NOMO-1 (cell line): Measurements from ENCODE around the gene SEMA6A.
A peak's percentile ranks its signal among the peaks of the same experiment; 100 is the strongest.

Source experiments
- DNase-seq, 2 experiments: peaks; one replicate each; lab custom pipeline; 2025; ENCODE audit not compliant: unreplicated experiment in 2 of 2; lab: John Stamatoyannopoulos, UW

Gene SEMA6A, protein sequence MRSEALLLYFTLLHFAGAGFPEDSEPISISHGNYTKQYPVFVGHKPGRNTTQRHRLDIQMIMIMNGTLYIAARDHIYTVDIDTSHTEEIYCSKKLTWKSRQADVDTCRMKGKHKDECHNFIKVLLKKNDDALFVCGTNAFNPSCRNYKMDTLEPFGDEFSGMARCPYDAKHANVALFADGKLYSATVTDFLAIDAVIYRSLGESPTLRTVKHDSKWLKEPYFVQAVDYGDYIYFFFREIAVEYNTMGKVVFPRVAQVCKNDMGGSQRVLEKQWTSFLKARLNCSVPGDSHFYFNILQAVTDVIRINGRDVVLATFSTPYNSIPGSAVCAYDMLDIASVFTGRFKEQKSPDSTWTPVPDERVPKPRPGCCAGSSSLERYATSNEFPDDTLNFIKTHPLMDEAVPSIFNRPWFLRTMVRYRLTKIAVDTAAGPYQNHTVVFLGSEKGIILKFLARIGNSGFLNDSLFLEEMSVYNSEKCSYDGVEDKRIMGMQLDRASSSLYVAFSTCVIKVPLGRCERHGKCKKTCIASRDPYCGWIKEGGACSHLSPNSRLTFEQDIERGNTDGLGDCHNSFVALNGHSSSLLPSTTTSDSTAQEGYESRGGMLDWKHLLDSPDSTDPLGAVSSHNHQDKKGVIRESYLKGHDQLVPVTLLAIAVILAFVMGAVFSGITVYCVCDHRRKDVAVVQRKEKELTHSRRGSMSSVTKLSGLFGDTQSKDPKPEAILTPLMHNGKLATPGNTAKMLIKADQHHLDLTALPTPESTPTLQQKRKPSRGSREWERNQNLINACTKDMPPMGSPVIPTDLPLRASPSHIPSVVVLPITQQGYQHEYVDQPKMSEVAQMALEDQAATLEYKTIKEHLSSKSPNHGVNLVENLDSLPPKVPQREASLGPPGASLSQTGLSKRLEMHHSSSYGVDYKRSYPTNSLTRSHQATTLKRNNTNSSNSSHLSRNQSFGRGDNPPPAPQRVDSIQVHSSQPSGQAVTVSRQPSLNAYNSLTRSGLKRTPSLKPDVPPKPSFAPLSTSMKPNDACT

DNA sequence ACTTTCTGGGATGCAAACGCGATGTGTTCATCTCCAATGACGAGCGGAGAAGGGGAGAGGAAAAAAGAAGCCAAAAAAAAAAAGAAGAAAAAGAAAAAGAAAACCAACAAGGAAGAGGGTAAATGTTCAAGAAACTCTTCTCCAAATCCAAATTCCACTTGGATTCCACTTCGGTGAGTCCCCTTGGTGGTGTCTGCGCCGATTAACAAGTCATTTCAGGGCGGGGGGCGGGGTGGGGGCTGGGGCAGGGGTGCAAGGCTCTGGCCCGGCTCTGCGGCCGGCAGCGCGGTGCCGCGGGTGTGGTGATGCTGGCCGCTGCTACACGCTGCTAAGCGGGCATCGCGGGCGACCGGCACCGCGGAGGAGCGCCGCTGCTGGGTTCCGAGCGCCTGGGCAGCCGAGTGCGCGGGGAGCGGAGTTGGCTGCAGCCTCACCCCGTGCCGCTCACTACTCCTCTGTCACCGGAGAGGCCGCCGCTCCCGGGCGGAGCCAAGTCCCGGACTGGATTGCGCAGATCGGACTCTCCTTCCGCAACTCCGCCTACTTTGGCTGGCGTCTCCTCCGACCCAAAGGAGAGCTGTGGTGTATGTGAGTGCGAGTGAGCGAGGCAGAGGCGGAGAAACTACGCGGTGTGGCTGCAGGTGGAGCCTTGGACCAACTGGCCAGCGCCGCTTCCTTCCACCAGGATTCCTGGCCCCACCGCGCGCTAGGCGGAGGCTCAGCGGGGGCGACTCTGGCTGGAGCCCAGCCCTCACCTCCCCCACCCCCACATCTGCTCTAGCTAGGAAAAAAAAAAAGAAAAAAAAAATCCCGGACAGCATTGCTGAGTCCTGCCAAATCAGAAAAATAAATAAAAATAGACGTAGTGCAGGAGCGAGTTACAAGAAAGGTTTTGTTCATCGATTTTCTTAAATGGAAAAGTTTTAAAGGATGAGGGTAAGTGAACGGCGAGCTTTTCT, at the start of gene SEMA6A:
Gene SEMA6A, minus strand, starts transcription at position 457 of the 959 bp plus-strand sequence. CDS start 69,879 bp downstream, outside the sequence.
- peak; percentile 51 to 61 for DNase-seq

DNA sequence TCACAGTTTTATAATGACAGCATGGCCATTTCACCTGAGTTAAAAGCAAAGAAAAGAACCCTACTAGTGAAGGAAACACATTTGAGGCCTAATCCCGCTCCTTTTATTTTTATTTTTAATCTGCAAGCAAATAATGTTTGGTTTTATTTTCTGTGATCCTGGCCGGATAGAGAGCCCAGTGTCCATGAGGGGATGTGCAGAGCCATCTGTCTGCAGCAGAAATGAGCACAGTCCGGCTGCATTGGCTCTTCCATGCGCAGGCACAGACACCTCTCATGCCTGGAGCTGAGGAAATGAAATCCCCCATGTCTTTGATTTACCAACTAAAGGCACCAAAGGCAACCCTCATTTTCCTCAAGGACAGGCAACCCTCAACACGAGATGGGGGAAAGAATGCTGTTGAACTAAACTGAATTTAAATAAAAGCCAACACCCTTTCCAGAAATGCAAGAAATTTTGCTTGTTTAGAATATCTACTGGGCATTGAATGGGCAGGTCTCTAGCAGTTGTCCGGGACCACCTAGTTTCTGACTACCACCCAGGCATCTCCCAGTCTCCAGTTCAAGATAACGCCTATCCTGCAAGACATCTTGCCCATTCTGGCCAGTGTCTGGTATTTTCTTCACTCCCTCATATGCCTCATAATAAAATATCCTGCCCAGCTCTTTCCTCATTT, 47.9 kb upstream of the SEMA6A start:
- DNase-seq, result no peak

DNA sequence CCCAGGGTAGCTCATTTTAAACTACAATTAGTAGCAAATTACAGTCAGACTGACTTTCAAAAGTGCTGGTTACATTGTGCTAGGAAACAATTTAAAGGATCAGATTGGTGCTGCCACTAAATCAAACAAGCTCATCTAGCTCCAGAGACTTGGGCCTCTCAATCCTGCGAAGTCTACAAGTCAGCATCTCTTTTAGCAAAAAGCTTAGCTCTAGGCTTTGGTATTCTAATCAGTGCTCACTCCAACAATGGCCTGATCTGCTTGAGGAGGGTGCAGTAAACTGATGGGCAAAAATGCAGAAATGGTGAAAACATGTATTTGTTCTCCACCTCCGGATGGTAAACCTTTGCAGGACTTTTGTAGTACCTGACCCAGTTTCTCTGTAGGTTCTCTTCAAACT, 47.0 kb upstream of the SEMA6A start:
- no peak for DNase-seq

DNA sequence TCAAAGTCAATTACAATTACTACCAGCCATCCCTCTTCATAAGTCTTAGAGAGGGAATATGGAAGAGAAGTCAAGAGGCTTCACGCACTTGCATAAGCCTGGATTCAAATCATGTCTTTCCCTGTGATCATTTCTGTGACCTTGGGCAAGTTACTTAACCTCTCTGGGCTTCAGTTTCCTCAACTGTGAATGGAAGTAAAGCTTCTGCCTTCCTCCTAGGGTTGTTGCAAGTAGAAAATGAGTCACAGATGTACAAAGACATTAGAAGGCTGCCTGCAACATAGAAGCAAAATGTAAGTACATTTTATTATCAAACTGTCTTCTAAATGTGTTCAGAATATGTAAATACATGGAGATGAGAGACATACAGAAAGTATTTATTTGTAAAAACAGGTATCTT, 42.3 kb upstream of the SEMA6A start:
- DNase-seq, result no peak

DNA sequence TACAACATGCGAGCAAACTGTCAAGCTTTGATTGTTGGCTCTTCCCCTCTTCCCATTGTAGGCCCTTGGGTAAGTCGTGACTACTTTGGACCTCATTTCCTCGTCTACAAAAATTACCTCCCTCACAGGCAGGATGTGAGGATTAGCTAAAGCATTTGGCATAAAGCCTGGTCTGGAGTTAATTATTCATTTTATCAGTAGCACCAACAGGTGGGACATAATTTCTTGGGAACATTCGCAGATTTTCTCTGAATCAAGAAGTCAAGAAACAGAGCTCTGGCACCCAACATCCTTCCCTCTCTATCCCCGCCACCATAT, 39.9 kb upstream of the SEMA6A start:
- DNase-seq, result no peak

DNA sequence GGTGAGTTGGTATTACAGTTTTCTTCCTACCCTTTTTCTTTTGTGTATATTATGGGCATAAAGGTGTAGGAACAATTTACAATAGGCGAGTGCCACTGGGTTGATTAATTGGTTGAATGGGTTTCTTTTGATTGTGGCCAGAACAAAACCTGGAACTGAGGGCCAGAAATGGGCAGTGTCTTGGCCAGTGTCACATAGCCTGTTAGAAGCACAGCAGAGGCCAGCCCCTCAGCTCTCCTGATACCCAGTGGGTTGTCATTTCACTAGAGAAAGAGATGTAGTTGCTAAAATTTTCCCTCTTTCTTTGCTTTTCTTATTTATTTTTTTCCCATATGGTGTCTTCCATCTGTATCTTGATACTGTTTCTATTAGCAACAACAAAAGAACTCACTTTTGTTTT, 38.8 kb upstream of the SEMA6A start:
- DNase-seq, result no peak

DNA sequence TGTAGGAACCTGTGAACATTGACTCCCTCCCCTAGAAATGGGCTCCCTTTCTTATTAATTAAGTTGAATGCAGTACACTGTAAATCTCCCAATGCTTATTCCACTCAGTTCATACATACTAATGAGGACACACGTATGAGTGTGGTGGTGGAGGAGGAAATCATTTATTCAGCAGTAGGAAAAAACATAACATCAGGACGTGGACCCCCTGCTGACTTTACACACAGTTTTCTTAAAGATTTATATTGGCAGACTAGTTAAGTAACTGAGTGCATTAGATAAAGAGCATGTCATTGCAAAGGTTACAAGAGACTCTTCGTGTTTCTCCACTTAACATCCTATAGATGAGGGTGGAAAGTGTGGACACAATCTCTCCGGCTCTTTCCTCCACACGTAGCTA, 37.8 kb upstream of the SEMA6A start:
- no peak for DNase-seq

DNA sequence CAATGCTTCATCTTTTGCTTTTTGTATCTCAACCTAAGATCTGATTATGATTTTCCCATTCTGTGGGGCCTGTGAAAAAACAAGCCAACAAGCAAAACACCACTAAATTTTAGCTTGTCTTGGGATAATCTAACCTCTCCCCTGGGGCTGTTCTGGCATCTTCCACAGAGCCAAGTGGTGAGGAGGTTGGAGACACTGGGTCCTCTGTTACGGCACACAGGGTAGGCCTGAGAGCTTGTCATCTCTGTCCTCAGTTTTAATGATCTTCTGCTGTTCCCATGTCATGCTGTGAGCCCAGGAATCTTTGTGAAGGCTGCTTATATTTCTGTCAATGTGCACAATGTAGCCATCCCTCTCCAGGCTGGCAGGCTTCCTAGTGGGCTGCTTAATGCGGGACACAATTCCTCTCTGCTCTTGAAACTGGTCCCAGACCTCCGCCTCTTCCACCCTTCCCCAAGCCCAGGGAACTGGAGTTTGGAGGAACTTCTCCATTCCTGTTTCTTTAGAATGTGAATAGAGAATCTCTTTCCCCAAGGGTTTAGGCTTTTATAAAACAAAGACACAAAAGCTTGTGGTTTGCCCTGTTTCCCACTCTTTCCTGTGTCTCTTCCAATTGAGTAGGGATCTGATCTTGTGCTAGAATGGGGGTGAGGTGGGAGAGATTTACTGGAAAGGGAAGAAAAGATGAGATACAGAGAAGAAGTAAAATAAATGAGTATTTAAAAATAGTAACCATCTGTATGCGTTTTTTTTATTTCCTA, 30.9 kb upstream of the SEMA6A start:
- DNase-seq, result no peak

DNA sequence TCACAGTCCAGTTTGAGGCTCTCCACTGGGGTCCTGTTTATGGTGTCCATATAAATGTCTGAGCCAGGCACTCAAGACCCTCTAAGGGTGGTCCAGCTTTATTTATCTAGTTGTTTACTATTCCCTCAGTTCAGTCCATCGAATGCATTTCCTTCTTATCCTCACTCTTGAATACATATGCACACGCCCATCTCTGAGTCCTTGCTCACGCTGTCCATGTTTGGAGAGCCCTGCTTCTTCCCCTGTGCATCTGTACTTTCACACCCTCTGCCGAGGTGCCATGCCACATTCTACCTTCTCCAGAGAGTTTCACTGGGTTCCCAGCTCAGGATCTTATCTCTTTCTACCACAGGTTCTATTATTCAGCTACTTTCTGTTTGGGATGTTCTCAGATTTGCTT, 30.2 kb upstream of the SEMA6A start:
- DNase-seq, result no peak

DNA sequence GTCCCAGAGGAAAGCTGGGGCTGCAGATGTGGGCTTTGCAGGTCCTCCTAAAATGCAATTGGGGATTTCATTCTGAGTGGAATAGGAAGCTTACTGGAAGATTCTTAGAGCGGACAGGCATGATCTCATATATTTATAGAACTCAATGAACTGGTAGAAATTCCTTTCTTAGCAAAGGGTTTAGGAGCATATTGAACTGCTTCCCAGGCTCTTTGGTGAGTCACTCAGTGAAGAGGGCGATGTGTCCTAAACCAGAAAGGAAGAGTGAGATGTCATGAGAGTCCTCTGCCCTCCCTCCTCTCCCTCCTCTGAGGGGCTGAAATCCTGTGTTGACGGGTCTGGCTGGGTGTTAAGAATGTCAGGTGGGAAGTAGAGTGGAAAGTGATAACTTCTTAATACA, 26.3 kb upstream of the SEMA6A start:
- DNase-seq, result no peak

DNA sequence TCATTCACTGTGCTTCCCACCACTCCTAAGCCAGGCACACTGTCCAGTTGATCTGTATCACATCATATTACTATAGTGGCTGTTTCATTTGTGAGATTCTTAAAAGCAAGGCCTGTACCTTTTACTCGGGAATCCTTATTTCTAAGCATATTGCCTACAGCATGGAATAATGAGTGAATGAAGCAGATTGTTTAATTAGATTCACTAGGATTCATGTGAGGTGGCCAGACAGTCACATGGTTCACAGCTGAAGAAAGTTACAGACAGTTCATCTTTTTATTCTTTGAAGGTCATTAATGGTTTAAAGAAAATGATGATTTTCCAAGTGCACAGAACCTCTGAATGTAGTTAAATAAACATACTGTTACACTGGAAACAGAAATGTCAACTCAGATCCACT, 24.3 kb upstream of the SEMA6A start:
- no peak for DNase-seq

DNA sequence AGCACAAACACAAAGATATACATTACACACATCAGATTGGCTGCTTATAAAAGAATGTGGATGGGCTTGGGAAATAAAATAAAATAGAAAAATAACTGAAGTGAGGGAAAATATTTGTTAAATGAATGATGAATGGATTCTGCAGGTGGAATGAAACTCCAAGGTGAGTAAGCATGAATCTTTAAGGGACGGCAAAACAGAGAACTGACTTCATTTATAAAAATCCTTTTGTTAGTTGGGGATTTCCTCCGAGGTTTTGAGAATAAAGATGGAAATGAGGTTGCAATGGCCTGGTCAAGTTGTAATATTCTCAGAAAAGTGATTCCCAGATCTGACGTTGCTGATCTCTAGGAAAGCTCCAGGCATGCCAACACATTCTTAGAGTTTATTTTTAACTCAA, 20.9 kb upstream of the SEMA6A start:
- no peak for DNase-seq

DNA sequence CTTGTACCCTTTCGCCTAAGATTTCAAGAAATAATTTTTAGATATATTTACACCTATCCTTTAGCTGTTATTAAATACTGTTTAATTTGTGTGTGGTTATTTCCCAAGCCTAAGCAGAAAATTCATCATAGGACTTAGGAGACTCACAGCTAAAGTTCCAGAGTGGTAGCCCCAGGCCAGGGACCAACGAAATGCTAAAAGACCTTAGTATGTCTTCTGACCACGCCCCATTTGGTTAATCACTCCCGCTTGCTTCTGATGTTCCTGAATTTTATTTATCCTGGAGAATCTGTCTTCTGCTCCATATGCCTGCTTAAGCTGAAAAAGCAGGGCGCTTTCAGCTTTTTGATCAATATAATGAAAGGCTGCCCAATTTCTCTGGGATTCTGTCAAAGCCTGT, 18.7 kb upstream of the SEMA6A start:
- no peak for DNase-seq

DNA sequence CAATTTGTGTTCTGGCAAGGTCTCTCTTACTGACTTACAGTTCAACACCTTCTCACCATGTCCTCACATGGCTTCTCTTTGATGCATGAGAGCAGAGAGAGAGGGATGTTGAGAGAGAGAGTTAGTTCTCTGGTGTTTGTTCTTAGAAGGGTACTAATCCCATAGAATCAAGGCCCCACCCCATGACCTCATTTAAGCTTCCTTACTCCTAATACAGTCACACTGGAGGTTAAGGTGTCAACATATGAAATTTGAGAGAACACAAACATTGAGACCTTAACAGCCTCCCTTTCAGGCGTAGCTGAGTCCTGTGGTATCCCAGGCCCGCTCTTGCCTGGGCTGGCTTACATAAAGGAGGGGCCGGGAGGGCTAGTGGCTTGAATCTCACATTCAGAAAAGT, 10.6 kb upstream of the SEMA6A start:
- DNase-seq, result no peak

DNA sequence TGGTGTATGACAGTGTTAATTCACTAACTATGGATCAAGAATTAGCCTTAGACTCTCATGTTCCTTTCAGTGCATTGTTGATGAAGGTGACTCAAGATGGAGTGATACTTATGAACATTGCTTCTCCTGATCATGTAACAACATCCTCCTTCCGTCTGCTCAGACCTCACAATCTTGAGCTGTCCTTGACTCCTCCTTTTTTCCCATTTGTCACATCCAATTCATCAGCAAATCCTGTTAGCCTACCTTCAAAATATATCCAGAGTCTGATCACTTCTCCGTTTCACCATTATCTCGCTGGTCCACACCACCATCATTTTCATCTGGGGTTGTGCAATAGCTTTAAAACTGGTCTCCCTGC, 9.2 kb upstream of the SEMA6A start:
- DNase-seq, result no peak

DNA sequence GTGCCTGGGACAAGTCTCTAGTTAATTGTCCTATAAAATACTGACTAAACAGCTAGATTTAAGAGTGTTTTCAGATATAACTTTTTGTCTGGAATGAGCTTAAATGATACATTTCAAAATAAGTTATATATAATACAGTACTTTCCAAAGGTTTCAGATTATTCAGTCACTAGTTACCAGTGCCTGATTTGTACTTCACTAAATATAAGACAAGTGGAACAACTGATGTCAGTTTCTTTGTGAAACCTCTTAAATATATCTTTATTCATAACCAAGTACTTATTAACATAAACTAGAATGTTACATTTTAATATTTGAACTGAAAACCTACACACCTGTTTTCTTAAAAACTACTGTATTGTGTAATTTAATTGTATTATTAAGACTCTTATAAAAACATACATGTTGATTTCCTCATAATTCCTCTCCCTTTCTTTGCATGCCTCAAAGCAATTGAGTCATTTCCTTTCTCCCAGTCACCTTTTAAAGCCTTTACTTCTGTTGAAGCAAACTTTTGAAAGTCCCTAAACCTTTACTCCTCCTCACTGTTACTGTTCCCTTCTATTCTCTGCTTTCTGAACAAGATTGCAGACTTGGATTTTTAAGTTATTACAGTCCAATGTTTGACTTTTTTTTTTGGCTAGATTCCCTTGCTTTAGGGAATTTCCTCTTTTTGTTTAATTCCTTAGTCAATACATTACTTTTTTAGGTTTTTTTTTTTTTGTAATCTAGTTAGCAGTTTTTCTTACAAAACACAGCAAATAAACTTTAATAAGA, 8.7 kb upstream of the SEMA6A start:
- no peak for DNase-seq

DNA sequence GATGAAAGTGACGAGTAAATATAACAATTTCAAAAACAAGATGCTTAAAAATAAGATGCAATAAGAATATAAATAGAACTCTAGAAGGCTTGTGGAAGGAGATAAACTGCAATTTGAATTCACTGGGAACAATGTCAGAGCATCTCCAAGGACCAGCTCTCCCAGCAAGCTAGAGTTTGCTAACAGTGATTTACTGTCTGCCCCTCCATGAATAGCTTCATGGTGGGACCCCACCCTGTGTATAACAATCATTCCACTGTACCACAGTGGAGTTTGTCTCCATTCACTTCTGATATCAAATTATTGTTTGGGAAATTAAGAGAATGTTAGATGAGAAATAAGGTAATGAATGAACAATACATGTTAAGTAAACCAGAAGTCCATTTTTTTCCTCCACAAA, 7.3 kb upstream of the SEMA6A start:
- no peak for DNase-seq

DNA sequence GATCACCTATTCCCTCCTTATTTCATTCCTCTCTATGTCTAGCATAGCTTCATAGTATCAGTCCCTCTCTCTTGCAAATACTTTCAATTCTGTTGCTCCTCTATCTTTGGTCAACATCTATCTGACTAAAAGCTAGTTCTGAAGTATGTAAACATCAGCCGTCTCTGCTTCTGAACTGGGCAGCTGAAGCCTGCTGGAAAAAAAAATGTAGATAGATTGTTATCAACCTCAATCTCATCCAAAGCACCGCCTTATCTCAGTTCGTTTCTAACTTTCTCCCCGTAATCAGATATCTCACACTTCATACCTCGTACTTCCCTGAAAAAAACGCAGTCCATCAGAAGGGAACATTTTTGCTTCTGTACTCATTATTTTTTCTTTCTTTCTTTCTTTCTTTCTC, 4.5 kb upstream of the SEMA6A start:
- DNase-seq, result no peak

DNA sequence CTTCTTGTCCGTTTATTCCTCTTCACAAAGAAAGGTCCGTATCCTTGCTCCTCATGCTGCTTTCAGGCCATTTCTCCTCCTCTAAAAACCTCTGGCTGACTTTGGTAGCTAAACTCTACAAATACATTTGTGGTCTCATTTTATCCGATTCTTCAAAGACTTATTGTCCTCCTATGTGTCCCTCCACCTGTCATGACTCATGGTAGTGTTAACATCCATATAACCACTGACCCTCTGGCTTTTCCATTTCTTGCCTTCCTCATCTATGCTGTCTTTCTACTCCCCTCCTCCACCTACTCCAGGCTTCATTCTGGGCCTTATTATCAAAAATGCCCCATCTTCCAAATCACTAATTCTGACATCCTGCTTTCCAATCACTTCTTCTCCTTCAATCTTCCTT, 4.1 kb upstream of the SEMA6A start:
- no peak for DNase-seq
